Measurements from ENCODE around the gene CD82.
A peak's percentile ranks its signal among the peaks of the same experiment; 100 is the strongest.

Gene CD82

DNA sequence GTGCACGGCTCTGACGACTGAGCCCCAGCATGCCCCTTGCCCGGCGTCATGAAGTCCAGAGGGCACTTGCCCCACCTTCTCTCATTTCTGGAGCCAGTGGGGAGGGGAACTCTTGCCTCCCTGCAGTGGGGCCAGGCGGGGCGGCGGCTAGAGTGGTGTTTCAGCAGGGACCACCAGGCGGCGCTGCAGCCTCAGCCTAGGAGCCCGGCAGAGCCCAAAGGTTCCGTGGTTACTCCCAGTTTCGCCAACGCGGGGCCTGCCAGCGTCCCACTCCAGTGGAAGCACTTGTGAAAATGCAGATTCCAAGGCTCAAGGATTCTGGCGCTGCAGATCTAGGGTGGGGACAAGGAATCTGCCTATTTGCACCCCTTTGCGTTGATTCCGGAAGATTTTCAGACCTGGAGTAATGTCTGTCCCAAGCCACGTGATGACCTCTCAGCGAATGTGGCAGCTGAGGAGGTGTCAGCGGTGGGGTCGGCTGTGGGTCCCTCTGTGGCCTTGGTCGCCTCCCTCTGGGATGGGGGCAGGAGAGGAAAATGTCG lies 55.7 kb downstream of the CD82 start:
- DNase-seq, result peak; percentile 72

DNA sequence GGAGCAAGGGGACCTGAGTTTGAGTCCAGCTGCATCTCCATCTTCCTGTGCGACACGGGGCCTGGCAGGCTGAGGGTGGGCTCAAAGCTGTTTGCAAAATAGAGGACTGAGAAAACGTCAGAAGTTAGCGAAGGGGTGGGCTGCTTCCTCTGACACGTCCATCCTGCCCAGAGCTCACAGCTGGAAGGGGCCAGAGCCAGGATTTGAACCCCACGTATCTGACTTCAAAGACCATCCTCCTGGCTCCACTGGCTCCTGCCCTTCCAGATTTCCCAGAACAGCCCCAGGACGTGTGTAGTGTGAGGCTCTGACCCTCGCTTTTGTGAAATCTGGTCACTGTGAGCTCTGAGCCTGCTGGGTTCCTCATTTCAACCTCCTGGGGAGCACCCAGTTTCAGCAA lies 56.3 kb downstream of the CD82 start:
- no peak for DNase-seq

DNA sequence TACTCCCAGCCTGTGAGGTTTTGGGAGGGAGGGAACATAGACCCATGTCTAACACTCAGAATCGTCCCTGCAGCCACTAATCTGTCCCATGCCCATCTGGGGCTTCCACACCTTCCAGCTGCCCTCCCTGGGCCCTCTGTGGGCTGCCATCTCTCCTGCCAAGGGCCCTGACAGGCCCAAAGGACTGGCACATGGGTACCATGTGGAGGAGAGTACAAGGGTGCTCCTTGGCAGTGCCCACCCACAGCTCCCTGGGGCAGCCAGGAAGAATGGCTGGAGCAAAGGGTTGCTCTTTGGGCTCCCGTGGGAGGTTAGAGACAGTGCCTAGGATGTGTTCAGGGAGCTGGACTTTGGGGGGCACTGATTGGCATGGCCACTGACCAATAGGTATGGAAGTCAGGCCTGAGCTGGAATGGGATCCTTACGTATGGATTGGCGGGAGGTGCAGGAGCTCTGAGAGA lies 56.8 kb downstream of the CD82 start:
- DNase-seq, result peak; percentile 1

DNA sequence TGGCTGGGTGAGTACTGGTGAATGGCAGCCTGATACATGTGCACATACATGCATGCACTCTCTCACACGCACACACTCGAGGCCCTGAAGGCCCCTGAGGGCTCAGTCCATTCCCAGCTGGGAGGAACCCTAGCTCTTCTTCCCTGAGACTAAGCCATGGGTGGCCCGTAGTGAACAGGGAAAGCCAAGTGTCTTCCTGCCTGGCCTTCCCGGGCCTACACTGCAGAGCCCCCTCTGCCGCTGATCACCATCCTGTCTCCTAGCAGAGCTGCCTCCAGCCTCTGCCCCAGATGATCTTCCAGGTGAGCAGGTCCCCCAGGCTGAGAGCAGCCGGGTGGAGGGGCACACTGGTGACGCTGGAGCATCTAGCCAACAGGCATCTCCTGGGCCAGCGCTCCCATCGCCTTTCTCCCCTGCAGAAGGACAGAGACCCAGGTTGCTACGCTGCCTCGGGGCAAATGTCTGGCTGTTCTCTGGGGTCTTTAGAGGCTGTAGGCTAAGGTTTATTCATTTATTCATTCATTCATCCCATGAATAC lies 57.3 kb downstream of the CD82 start:
- no peak for DNase-seq

DNA sequence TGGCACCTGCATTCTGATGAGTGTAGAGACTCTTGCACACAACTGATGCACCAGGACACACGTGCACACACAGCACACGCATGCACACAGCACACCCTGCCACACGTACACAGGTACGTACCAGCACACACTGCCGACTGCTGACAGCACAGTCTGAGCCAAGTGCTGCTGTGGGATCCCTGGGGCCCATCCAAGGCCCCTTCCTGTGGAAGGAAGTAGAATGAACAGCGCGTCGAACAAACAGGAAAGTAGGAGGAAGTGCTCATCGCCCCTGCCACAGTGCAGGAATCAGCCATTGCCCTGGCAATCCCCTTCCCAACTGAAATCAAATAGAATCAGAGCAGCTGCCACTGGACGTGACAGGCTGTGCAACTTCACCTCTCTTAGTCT lies 57.9 kb downstream of the CD82 start:
- DNase-seq, result peak; percentile 24

DNA sequence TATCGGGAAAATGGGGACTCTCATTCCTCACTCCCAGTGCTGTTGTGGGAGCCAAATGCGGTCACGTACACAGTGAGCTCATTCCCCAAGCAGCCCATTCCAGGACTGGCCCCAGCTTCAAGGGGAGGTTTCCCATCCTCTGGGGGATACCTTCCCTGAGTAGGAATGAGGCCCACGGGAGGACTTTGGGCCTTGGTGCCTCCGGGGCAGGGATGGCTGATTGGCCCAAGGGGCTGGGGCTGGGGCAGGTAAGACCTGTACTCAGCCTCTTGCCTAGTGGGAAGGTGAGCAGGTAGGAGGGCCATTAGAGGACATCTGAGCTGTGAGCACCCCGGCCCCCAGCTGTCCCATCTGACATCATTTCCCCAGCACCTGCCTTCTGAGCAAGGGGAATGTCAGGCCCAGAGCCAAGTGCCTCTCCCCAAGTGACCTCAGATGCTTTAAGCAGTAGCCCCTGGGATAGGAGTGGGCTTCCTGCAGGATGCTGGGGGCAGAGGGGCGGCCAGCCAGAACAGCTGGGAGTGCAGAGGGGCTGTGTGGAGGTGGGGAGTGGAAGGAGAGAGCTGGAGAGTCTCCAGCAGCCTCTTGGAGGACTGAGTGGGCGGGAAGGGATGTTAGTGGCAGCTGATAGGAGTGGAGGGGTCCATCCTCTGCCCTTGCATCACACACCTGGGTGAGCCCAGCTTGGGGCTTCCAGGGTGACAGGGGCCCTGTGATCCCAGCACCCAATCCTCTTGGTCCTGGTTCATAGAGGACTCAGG lies 58.4 kb downstream of the CD82 start:
- no peak for DNase-seq

DNA sequence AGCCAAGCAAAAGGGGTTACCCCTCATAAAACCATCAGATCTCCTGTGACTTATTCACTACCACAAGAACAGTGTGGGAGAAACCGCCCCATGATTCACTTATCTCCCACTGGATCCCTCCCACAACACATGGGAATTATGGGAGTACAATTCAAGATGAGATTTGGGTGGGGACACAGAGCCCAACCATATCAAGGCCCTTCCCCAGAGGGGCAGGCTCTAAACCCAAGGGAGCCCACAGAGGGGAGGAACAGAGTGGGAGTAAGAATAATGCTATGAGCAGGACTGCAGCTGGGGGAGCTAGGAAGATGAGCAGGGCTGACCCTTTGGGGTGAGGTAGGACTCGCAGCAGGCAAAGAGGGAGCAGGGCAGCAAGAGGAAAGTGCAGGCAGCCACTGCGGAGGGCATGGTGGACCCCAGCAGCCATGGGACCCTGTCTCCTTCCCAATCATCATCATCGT lies 59.3 kb downstream of the CD82 start:
- no peak for DNase-seq

DNA sequence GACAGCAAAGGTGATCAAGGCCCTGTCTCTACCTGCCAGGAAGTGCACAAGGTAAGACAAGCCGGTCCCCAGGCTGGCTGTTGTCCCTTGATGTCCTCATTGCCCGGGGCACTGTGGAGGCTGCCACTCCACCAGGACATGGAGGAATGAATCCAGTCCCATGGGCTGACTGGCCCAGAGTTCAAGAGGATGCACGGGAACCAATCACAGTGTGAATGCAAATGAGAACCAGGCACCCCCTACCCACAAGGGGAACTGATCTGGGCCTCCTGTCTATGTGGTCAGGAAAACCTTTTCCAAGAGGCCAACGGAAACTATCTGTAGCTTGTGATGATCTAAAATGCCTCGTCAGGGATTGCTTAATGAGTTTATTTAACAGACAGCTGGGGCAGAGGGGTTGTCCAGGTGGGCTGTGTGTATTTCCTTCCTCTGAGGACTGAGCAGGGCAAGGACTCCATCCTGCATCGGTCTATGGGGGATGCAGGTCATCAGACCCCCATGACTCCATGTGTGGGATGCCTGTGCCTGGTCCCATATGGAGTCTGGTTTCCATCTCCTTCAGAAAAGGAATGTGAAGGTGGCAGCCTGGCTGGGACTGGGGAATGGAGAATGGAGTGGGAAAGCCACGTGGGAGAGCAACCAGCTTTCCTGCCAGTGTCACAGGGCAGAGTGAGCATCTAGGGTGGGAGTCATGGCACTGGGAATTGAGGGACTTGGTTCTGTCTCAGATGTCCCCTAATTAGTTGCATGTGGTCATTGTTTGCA lies 60.5 kb downstream of the CD82 start:
- no peak for DNase-seq

DNA sequence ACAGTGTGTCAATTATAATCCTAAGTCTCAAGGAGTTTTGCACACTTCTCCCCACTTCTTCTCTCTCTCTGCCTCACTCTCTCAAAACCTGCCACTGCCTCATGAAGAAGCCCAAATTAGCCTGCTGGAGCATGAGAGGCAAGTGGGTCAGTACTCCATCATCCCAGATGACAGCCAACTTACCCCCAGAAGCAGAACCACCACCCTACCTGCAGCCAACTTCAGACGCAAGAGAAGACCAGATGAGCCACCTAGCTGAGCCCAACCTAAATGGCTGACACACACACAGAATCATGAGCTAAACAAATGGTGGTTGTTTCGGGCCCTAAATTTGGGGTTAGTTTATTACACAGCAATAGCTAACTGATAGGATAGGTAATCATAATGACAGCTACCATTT lies 61.2 kb downstream of the CD82 start:
- no peak for DNase-seq

DNA sequence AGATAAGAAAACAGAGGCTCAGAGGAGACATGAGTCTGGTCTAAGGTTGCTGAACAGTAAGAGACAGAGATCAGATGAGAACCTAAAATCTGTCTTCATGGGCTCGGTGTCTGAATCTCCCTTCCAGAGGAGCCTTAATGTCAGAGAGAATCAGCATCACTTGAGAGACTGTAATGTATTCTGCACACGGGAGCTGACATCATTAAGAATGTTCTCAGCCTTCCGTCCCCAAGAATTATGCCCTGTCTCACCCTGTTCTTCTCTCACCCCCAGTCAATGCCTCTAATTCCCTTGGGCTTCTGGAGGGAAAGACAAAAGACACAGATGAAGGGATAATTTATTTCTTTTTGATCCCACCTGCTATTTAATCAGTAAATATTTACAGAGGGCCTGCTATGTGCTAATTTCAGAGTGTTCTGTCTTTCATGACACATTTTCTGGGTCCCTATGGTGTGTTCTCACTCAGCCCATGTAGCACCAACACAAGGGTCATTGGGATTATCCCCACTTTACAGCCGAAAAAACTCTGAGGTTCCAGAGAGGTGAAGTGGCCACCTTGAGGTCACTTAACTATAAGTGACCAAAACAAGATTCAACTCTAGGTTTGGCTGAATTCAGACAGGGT lies 61.8 kb downstream of the CD82 start:
- DNase-seq, result no peak

DNA sequence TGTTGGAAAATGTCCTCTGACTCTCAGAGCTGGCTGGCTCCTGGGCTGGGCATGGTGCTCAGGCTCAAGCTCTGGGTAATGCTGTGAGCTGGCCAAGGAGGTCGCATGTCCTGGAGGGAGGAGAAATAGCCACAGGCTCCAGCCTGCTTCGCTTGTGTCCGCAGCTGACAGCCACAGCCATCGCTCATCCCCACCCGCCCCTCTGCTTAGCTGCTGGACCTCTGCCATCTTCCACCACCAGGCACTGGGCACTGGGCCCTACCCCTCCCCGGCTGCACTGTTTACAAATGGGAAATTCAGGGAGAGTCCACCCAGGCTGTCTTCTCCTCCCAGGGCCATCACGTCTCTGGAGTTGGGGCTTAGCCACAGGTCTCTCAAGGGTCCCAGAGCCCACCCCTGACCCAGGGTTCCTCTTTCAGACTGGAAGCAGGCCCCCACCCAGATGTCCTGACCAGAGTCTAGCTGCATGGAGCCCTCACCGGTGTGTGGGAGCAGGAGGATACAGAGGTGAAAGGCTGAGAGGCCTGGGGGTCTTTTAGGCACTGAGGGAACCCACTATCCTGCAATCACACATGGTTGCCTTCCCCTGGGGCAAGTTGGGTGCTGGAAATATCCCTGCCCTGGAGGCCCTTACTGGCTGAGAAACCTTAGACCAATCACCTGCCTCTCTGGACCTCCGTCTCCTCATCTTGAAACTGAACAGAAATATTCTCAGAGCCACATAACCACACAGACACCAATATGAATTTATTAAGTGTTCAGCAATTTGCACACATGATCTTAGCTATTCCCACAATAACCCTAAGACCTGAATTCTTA lies 62.7 kb downstream of the CD82 start:
- no peak for DNase-seq

DNA sequence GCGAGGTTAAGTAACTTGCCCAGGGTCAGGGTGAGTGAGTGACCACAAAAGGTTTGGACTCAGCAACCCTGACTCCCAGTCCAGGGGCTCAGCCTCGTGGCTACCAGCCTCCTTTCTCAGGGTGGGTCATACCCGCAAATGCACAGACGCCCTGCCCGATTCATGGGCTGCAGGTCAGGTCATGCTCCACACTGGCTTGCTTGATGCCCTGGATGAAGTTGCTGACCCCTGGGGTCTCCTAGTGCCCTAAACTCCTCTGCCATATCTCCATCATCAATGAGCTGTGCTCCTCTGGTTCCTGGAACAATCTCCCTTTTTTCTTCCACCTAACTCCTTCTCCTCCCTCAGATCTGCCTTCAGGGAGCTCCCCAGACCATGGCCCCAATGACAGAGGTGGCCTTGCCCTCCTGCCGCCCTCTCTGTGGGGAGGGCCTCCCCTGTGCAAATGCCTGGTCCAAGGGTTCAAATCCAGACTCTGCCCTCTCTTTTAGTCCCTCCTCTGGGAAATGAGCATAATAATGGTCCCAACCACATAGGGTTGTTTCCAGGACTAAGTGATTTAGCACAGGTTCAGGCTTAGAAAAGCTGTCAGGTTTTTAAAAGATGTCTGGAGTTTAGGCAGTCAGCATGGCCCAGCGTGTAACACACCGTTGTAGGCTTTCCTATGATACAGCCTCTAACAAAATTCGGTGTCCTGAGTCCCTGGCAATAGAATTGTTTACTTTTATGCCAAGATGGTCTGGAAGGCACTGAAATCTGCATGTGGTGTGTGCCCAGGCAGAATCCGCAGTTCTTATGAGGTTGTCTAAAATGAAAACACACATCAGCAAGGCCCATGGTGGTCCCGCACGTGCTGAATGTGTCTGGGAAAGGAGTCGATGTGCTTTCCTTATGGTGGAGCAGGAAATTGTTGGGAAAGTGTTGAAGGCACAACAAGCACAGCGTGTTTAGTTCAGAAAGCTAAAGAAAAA lies 63.6 kb downstream of the CD82 start:
- no peak for DNase-seq

DNA sequence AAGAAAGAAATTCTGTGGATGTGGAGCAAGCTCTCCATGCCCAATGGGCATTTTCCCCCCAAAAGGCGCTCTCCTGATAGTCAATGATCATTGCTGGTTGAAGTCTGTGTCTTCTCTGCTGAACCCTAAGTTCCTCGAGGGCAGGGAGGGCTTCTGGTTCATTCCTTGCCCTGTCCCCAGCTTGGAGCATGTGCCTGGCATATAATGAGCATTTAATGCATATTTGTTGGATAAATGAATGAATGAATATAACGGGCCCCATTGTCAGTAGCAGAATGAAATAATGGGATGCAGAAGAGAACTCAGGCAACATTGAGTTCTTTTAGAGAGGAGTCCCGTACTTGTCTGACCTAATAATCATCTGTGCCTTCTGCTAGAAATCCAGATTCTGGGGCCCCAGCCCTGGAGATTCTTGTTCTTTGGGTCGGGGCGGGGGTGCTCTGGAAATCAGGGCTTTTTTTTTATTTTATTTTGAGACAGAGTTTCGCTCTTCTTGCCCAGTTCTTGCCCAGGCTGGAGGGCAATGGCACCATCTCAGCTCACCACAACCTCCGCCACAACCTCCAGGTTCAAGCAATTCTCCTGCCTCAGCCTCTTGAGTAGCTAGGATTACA lies 64.4 kb downstream of the CD82 start:
- DNase-seq, result no peak

DNA sequence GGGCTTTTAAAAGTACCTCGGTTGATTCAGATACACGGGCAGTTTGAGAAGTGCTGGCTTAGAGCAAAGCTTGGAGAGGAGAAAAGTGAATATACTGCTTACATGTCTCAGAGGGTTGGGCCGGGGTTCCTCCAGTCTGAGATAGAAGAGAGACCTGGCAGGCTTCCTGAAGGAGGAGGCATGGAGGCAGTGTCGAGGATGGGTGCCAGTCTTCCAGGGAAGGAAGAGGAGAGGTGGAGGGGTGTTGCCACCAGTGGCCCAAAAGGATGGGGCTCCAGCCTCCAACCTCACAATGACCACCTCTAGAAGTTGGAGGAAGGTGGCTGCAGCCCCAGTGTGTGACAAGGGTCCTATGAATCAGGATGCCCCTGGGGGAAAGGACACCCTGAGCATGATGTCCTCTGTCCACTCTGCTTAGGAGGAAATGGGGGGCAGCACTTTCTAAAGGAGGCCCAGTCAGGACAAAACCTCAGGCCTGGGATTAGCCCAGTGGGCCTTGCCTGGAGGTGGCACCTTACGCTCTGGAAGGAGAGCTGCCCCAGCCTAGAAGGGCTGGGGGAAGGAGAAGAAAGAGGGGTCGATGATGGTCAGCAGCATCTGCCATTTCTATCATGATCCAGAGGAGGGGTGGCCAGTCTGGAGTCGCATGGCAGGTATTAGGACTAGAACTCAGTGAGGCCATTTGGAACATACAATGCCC lies 65.2 kb downstream of the CD82 start:
- no peak for DNase-seq

DNA sequence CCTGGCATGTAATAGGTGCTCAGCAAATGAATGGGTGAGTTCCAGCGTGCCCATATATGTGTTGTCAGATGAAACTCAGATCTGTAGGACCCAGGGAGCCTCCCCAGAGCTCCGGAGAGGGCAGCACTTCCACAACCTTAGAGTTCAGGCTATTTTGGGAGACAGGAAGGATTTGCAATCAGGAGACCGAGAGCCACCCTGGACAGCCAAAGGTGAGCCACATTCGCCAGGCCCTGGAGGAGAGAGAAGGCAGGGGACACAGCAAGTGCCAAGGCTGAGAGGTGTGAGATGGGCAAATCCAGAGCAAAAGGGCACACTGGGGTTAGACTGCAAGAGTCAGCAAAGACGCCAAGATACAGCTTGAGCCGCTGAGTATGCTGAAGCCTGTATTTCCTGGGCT lies 66.4 kb downstream of the CD82 start:
- DNase-seq, result no peak

DNA sequence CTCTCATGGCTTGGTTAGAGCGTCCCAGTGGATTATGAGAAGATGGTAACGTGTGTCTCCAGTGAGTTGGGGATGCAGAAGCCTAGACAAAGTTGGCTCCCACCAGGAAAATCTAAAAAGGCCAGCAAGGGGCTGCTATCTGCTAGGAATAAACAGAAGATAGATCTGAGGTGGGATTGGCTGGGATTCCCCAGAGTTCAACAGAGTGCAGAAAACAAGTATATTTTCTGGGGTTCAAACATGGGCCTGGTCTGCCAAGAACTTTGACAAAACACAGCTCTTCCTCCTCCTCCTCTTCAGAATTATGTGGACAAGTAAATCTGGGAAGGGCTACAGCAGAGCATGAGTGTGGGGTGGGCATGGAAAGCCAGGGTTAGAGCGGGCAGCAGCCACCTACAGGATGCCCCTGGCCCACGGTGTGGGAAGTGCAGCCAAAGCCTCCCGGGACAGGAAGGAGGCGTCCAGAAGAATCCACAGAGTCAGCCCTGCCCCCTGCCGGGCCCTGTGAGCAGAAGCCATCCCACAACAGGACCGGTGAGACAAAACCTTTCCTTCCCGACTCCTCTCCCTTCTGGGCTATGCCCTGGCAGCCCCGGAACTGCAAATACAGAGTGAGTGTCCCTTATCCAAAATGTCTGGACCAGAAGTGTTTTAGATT lies 67.1 kb downstream of the CD82 start:
- peak; percentile 62 for DNase-seq

DNA sequence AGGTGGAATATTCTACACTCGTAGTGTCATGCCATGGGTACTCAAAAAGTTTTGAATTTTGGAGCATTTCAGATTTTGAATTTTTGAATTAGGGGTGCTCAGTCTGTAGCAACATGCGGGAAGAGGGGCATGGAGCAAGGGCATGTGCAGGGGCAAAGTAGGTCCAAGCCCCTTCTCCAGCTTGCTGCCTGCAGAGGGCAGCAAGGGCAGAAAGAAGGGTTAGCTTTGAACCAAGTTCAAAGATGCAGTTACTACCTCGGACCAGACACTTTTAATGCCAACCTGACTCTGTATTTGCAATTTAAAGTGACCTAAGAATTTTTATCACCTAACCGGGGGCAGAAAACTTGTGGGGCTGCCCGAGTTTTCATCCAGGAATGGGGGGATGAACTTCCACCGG lies 68.2 kb downstream of the CD82 start:
- DNase-seq, result no peak

DNA sequence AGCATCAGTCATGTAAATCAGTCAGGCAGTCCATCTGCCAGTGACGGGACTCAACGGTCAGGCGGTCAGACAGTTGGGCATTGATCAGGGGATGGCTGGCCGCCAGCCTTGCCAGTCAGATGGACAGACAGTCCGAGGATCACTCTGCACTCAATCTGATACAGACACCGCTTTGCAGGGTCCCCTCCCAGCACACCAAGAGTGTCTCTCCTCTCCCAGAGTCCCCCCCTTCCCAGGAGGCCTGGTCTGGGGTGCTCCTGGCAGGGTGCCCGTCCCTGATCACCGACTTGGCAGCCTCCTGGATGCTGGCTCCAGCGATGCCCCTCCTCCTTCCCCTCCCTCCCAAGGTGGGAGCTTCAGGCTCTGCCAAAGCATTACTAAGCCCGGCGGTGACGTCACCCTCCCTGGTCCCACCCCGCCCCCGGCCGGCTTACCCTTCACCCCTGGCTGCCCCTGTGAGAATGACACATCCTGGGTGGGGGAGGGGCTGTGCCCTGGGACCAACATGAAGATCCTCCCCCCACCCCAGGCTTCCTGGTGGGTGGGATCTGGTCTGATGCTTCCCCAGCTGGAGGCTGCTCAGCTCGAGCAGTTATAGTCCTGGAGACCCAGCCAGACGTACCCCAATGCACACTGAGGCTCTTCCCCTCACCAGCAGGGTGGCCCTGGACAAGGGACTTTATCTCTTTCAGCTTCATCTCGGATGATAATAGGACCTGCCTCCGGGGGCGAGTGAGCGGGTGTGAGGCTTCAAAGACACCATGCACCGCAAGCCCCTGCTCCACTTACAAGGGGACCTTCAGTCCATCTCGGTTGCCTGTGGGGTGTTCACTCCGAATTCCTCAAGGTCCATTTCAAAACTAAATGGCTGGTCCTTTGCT lies 69.2 kb downstream of the CD82 start:
- peak; percentile 35 for DNase-seq
